Measurements from ENCODE around the gene SLC7A9.
"Not testable (repeated sequence)": the region's sequence is repeated elsewhere in the genome, so short reads cannot be mapped to it uniquely, and the experiment has no call there.

- not testable (repeated sequence) for TF ChIP-seq CTCF (IDR thresholded peaks at IDR 0.05 in 4 of 5, conservative IDR thresholded peaks at IDR 0.05 in 1 of 5); POLR2A (IDR thresholded peaks at IDR 0.05)
These were observed 36.2 kb downstream of the SLC7A9 start for GRCh38 chr19:32833388-32833787.

Measured in gastrocnemius medialis (tissue), 4 donors.